Retinal pigment epithelial cell (primary cell): ENCODE results near the gene ADK.

Experiments used
- DNase-seq: peaks from one replicate; pipeline ENCODE4 v3.0.0-alpha.2; 2010; ENCODE audit warnings: low read depth
- H3K4me3 ChIP-seq: 2 replicates; pipeline ENCODE4 v1.5.1; 2011; ENCODE audit warnings: mild to moderate bottlenecking, low read length, control low read depth, moderate library complexity
- CTCF ChIP-seq: conservative IDR thresholded peaks from 2 replicates; pipeline ENCODE4 v1.5.1; 2011; ENCODE audit warnings: low read depth, low read length, control low read depth, inconsistent platforms

Gene ADK

GRCh38 chr10:74314166-74314565 is 163.1 kb downstream of the ADK start:
- no peak for DNase-seq
- no peak for TF ChIP-seq CTCF

GRCh38 chr10:74320026-74320425 is 169.0 kb downstream of the ADK start:
- DNase-seq = no peak
- H3K4me3 ChIP-seq = no peak overlapping the region
- no peak for TF ChIP-seq CTCF

More at GRCh38 chr10:74314166-74314565, 163.1 kb downstream of the ADK start:
- no peak overlapping the region for H3K4me3 ChIP-seq

GRCh38 chr10:74320717-74321116 is 169.7 kb downstream of the ADK start:
- no peak for TF ChIP-seq CTCF
- no peak overlapping the region for H3K4me3 ChIP-seq
- no peak for DNase-seq

- DNase-seq = no peak
- no peak overlapping the region for H3K4me3 ChIP-seq
- no peak for TF ChIP-seq CTCF
Measured at GRCh38 chr10:74322141-74322540, 171.1 kb downstream of the ADK start.

GRCh38 chr10:74322565-74322964 is 171.5 kb downstream of the ADK start:
- DNase-seq = no peak
- no peak for TF ChIP-seq CTCF
- H3K4me3 ChIP-seq = no peak overlapping the region

GRCh38 chr10:74328388-74328787 is 177.4 kb downstream of the ADK start:
- no peak overlapping the region for H3K4me3 ChIP-seq
- DNase-seq = no peak
- TF ChIP-seq CTCF = no peak

GRCh38 chr10:74329873-74330272 is 178.9 kb downstream of the ADK start:
- no peak overlapping the region for H3K4me3 ChIP-seq
- DNase-seq = no peak
- no peak for TF ChIP-seq CTCF
